GM18519 (cell line): Measurements from ENCODE around the gene AATK.
"Not testable (repeated sequence)": the region's sequence is repeated elsewhere in the genome, so short reads cannot be mapped to it uniquely, and the experiment has no call there.

Experiments
- ATAC-seq: cut with Tn5 transposase; IDR thresholded peaks from one replicate; pipeline ENCODE4 v1.9.1; 2021; ENCODE audit warnings: mild to moderate bottlenecking, moderate library complexity; ENCODE audit not compliant: unreplicated experiment, low FRiP score

The AATK gene

GRCh38 chr17:81147701-81148100 lies 18.3 kb downstream of the AATK start:
- ATAC-seq = no peak

GRCh38 chr17:81146208-81146607 lies 19.8 kb downstream of the AATK start:
- not testable (repeated sequence) for ATAC-seq

GRCh38 chr17:81144423-81144781 lies 21.6 kb downstream of the AATK start:
- ATAC-seq = no peak

- ATAC-seq = no peak
Measured at GRCh38 chr17:81143717-81144422, 22.2 kb downstream of the AATK start.

- no peak for ATAC-seq
Measured at GRCh38 chr17:81143200-81143527, 22.9 kb downstream of the AATK start.

- ATAC-seq = no peak
Measured at GRCh38 chr17:81142301-81143199, 23.5 kb downstream of the AATK start.

GRCh38 chr17:81140695-81141094 lies 25.3 kb downstream of the AATK start:
- no peak for ATAC-seq

- no peak for ATAC-seq
Measured at GRCh38 chr17:81140018-81140417, 26.0 kb downstream of the AATK start.

GRCh38 chr17:81139428-81139827 lies 26.6 kb downstream of the AATK start:
- ATAC-seq = no peak

- no peak for ATAC-seq
Measured at GRCh38 chr17:81138500-81138899, 27.5 kb downstream of the AATK start.

- no peak for ATAC-seq
Measured at GRCh38 chr17:81138083-81138482, 27.9 kb downstream of the AATK start.

- ATAC-seq = no peak
Measured at GRCh38 chr17:81137248-81137647, 28.8 kb downstream of the AATK start.

- ATAC-seq = no peak
Measured at GRCh38 chr17:81136366-81136765, 29.7 kb downstream of the AATK start.

GRCh38 chr17:81135505-81136278 lies 30.3 kb downstream of the AATK start:
- ATAC-seq = no peak

- ATAC-seq = no peak
Measured at GRCh38 chr17:81134064-81134781, 31.8 kb downstream of the AATK start.

GRCh38 chr17:81132770-81133723 lies 33.0 kb downstream of the AATK start:
- ATAC-seq = no peak

- no peak for ATAC-seq
Measured at GRCh38 chr17:81132197-81132540, 33.9 kb downstream of the AATK start.

- no peak for ATAC-seq
Measured at GRCh38 chr17:81131486-81132196, 34.4 kb downstream of the AATK start.
